Hepatocyte (in vitro differentiated cells): Measurements from ENCODE around the gene DTNA. TPM values are rescaled to one million over a fixed set of nuclear protein-coding genes. Genes with fewer than 3 reads are reported as not detected.

Experiments used
- DNase-seq: peaks from one replicate; pipeline ENCODE4 v3.0.0-alpha.2; 2016; ENCODE audit warnings: low spot score
- H2AFZ ChIP-seq: fragments of 200-600 bp; sonication (generic); 2 replicates; pipeline ENCODE4 v1.6.0; 2016; ENCODE audit warnings: antibody characterized with exemption, mild to moderate bottlenecking
- H3K27ac ChIP-seq: fragments of 200-600 bp; sonication (generic); 2 replicates; pipeline ENCODE4 v1.5.1; 2016; ENCODE audit warnings: mild to moderate bottlenecking
- H3K27me3 ChIP-seq: fragments of 200-600 bp; sonication (generic); 2 replicates; pipeline ENCODE4 v1.6.1; 2016
- H3K36me3 ChIP-seq: fragments of 200-600 bp; sonication (generic); replicated peaks from 2 replicates; pipeline ENCODE4 v1.5.1; 2016; ENCODE audit warnings: low read depth; ENCODE audit not compliant: insufficient read depth
- H3K4me1 ChIP-seq: fragments of 200-600 bp; sonication (generic); 2 replicates; pipeline ENCODE4 v1.5.1; 2016; ENCODE audit warnings: mild to moderate bottlenecking, moderate library complexity; ENCODE audit not compliant: insufficient read depth
- H3K4me2 ChIP-seq: fragments of 200-600 bp; sonication (generic); 2 replicates; pipeline ENCODE4 v1.6.0; 2016
- H3K4me3 ChIP-seq: fragments of 200-600 bp; sonication (generic); 2 replicates; pipeline ENCODE4 v1.5.1; 2016; ENCODE audit warnings: mild to moderate bottlenecking
- H3K79me2 ChIP-seq: fragments of 200-600 bp; sonication (generic); 2 replicates; pipeline ENCODE4 v1.6.0; 2017; ENCODE audit warnings: mild to moderate bottlenecking
- H3K9me2 ChIP-seq: fragments of 200-600 bp; sonication (generic); replicated peaks from 2 replicates; pipeline ENCODE4 v1.6.0; 2017; ENCODE audit warnings: mild to moderate bottlenecking; ENCODE audit not compliant: insufficient read depth
- H3K9me3 ChIP-seq: fragments of 200-600 bp; sonication (generic); 2 replicates; pipeline ENCODE4 v1.5.1; 2016; ENCODE audit warnings: low read depth, mild to moderate bottlenecking
- H4K20me1 ChIP-seq: fragments of 200-600 bp; sonication (generic); 2 replicates; pipeline ENCODE4 v1.6.0; 2016; ENCODE audit warnings: mild to moderate bottlenecking; ENCODE audit not compliant: insufficient read depth, poor library complexity, severe bottlenecking
- EZH2 ChIP-seq: fragments of 200-600 bp; sonication (generic); IDR thresholded peaks from 2 replicates; pipeline ENCODE4 v1.6.1; 2016; ENCODE audit warnings: antibody characterized with exemption, mild to moderate bottlenecking, borderline replicate concordance
- EZH2phosphoT487 ChIP-seq: fragments of 200-600 bp; sonication (generic); IDR thresholded peaks from one replicate; pipeline ENCODE4 v1.6.1; 2018; ENCODE audit warnings: antibody characterized with exemption, mild to moderate bottlenecking, low read depth, moderate library complexity; ENCODE audit not compliant: unreplicated experiment, severe bottlenecking
- WGBS: methylation state at CpG from one replicate; pipeline ENCODE4 v1.1.6; 2016; ENCODE audit warnings: low lambda C conversion rate; ENCODE audit errors: missing lambda C conversion rate; 5-methylcytosine and 5-hydroxymethylcytosine counted together
- polyA plus RNA-seq: library from polyadenylated mRNA; unstranded; fragments of >200 nt; fragmentation: Nextera tagmentation; extraction: Ambion mirVana; gene quantifications from 2 replicates; pipeline ENCODE4 v1.2.1, GENCODE V29; 2016
- total RNA-seq: library from RNA; depleted of rRNA; stranded (reverse); fragments of >200 nt; gene quantifications from 2 replicates; pipeline ENCODE4 v1.2.3, GENCODE V29; 2014
- TF ChIP-seq, protein P1 (sequence below): fragments of 200-600 bp; sonication (generic); IDR thresholded peaks from 2 replicates; pipeline ENCODE4 v1.5.1; 2016; ENCODE audit warnings: antibody characterized with exemption, mild to moderate bottlenecking; ENCODE audit not compliant: poor library complexity

DTNA gene
- total and polyA plus RNA-seq, 2 experiments from 2014 or later = 18.3 to 34.0 TPM

DNA sequence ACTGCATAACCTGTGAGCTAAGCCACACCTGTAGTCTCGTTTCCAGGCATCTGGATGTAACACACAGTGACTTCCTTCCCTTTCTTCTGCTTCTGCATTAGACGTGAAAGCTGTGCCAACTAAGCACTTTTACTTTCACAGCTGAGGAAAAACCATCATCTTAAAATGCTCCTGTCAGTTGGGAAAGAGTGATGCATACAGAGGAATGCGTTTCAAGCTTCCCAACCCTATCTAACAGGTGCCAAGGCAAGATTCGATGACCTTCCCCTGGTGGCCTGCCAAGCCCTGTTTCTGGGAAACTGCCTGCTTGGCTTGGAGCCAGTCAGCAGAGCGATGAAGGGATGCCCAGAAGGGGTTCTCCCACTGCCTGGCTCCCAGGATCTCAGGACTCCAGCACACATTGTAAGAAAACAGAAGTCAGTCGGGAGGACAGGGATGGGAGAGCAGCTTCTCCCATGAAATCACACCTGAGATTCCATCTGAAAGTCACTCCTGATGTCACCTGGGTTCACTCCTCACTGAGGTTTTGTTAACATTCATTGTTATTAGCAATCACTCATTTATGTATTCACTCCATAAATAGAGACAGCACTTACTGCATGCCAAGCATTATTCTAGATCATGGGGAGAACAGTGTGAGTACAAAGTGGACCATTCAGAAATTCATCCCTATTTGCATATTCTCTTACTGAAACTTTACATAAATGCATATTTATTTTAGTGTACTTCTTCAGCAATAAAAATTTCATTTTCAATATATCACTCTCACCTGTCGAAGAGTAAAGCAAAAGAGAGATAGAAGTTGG is 64.1 kb downstream of the DTNA start:
- Histone ChIP-seq H3K4me3 (no peak overlapping the region), H3K9me3 (no peaks in the 10 kb centered on the region), H3K27me3 (no peaks in the 10 kb centered on the region), H3K27ac (no peak overlapping the region), H3K79me2 (no peaks in the 10 kb centered on the region), H3K4me2 (no peak overlapping the region), H4K20me1 (no peaks in the 10 kb centered on the region), H3K9me2 (no peaks in the 10 kb centered on the region), H2AFZ (no peak overlapping the region), H3K4me1 (peaks cover 11% of the 10 kb centered on the region), H3K36me3 (no peaks in the 10 kb centered on the region)
- DNase-seq = peak; percentile 18
- WGBS = 63% methylated on average over 7 of the region's 7 CpGs
- TF ChIP-seq, protein P1, sequence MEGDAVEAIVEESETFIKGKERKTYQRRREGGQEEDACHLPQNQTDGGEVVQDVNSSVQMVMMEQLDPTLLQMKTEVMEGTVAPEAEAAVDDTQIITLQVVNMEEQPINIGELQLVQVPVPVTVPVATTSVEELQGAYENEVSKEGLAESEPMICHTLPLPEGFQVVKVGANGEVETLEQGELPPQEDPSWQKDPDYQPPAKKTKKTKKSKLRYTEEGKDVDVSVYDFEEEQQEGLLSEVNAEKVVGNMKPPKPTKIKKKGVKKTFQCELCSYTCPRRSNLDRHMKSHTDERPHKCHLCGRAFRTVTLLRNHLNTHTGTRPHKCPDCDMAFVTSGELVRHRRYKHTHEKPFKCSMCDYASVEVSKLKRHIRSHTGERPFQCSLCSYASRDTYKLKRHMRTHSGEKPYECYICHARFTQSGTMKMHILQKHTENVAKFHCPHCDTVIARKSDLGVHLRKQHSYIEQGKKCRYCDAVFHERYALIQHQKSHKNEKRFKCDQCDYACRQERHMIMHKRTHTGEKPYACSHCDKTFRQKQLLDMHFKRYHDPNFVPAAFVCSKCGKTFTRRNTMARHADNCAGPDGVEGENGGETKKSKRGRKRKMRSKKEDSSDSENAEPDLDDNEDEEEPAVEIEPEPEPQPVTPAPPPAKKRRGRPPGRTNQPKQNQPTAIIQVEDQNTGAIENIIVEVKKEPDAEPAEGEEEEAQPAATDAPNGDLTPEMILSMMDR = no peak

GRCh38 chr18:34775461-34775860 is 65.4 kb downstream of the DTNA start:
- peak; percentile 21 for DNase-seq
- Histone ChIP-seq H3K4me1 (peaks cover 11% of the 10 kb centered on the region), H3K9me3 (no peaks in the 10 kb centered on the region), H3K4me3 (no peak overlapping the region), H3K27ac (no peak overlapping the region), H3K4me2 (no peak overlapping the region), H4K20me1 (no peaks in the 10 kb centered on the region), H2AFZ (no peak overlapping the region), H3K36me3 (no peaks in the 10 kb centered on the region), H3K79me2 (no peaks in the 10 kb centered on the region), H3K27me3 (no peaks in the 10 kb centered on the region), H3K9me2 (no peaks in the 10 kb centered on the region)
- no peak for TF ChIP-seq EZH2
- TF ChIP-seq EZH2phosphoT487 = no peak
- TF ChIP-seq, protein P1 = no peak
- WGBS = 91% methylated on average over 3 of the region's 3 CpGs

DNA sequence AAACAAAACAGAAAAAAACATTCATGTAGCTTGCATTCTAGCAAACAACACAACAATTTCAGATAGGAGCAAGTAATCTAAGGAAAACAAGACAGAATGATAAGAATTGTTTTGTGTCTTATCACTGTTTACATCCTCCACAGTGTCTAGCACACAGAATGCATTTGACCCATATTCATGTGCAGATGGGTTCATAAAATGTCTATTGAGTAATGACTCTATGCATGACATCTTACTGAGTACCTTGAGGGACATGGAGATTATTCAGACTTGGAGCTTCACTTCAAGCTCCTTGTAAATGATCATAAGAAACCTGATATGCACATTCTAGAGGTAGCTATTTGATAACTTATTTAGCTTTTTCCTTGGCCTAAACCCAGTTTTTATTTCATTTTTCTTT is 69.0 kb downstream of the DTNA start:
- Histone ChIP-seq H3K79me2 (no peaks in the 10 kb centered on the region), H3K27ac (no peak overlapping the region), H4K20me1 (no peaks in the 10 kb centered on the region), H2AFZ (no peak overlapping the region), H3K27me3 (no peaks in the 10 kb centered on the region), H3K4me3 (no peak overlapping the region), H3K4me1 (no peaks in the 10 kb centered on the region), H3K4me2 (no peak overlapping the region), H3K36me3 (no peaks in the 10 kb centered on the region), H3K9me3 (no peaks in the 10 kb centered on the region), H3K9me2 (no peaks in the 10 kb centered on the region)
- no peak for DNase-seq
- TF ChIP-seq, protein P1 = no peak
- TF ChIP-seq EZH2 (no peak), EZH2phosphoT487 (no peak)
